ENCODE results near the gene PRR11. TPM values are rescaled to one million over a fixed set of nuclear protein-coding genes. Genes with fewer than 3 reads are reported as not detected.
A peak's percentile ranks its signal among the peaks of the same experiment; 100 is the strongest.

Gene PRR11
- polyA plus RNA-seq, 3 donors = 1.1 to 3.9 (median 1.7) TPM

- 100% methylated on average over 4 of the region's 9 CpGs for WGBS (ENCODE audit: insufficient coverage)
- H3K27me3 ChIP-seq (ENCODE audit: control insufficient read depth in 2 of 2, insufficient read depth in 2 of 2, low read length in 2 of 2) = no peaks in the 10 kb centered on the region
Observed at GRCh38 chr17:59121901-59122480, 33.6 kb upstream of the PRR11 start.

DNA sequence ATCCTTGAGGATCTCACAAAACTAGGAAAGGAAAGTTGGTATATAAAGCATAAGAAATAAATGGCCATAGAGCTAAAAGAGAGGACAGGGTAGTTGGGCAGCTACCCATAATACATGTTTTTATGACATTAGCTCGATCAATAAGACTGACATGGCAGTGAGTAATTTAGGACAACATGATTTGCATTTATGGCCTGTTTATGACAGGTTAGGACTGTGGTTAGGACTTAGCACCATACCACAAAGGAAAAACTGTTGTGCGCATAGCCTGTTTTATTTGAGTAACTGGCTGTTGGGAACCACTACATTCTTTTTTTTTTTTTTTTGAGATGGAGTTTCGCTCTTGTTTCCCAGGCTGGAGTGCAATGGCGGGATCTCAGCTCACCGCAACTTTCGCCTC lies 30.9 kb upstream of the PRR11 start:
- TF ChIP-seq, protein P1, sequence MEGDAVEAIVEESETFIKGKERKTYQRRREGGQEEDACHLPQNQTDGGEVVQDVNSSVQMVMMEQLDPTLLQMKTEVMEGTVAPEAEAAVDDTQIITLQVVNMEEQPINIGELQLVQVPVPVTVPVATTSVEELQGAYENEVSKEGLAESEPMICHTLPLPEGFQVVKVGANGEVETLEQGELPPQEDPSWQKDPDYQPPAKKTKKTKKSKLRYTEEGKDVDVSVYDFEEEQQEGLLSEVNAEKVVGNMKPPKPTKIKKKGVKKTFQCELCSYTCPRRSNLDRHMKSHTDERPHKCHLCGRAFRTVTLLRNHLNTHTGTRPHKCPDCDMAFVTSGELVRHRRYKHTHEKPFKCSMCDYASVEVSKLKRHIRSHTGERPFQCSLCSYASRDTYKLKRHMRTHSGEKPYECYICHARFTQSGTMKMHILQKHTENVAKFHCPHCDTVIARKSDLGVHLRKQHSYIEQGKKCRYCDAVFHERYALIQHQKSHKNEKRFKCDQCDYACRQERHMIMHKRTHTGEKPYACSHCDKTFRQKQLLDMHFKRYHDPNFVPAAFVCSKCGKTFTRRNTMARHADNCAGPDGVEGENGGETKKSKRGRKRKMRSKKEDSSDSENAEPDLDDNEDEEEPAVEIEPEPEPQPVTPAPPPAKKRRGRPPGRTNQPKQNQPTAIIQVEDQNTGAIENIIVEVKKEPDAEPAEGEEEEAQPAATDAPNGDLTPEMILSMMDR (IDR thresholded peaks at IDR 0.05) = no peak
- H3K36me3 ChIP-seq (replicated peaks in 1 of 2; ENCODE audit: control insufficient read depth in 1 of 2, insufficient read depth in 2 of 2, low read length in 2 of 2) = peaks cover 5 to 56% of the 10 kb centered on the region in 2 donors
- H3K27me3 ChIP-seq (ENCODE audit: control insufficient read depth in 2 of 2, insufficient read depth in 2 of 2, low read length in 2 of 2) = no peaks in the 10 kb centered on the region
- intact Hi-C loops (cut with micrococcal nuclease) = no loop called here
- Mint-ChIP-seq H3K9me3 (peaks cover 0 to 3% (median 0%) of the 10 kb centered on the region in 7 donors), H3K27ac (peak overlapping the region in 1 of 7 donors; percentile 15), H3K36me3 (peaks cover 19 to 45% of the 10 kb centered on the region in 2 donors), H3K27me3 (ENCODE audit: low read depth in 3 of 3) (peaks cover 0 to 2% (median 0%) of the 10 kb centered on the region in 3 donors), H3K4me1 (no peaks in the 10 kb centered on the region), H3K4me3 (no peak overlapping the region)
- H3K9me3 ChIP-seq (replicated peaks in 1 of 2; ENCODE audit: control insufficient read depth in 1 of 2, insufficient read depth in 1 of 2, low read length in 2 of 2) = no peaks in the 10 kb centered on the region
- no peak overlapping the region for H2AFZ ChIP-seq (ENCODE audit: insufficient read depth, low read depth, low read length, poor library complexity, severe bottlenecking)
- H4K20me1 ChIP-seq (ENCODE audit: insufficient read depth, low read length) = no peaks in the 10 kb centered on the region
- H3K79me2 ChIP-seq (ENCODE audit: insufficient read depth, low read length) = peaks cover 14% of the 10 kb centered on the region
- H3K4me1 ChIP-seq (ENCODE audit: control insufficient read depth in 1 of 2, insufficient read depth in 2 of 2, low read length in 2 of 2) = no peaks in the 10 kb centered on the region
- WGBS (ENCODE audit: insufficient coverage) = no CpG with 5 or more reads among the region's 6 CpGs
- H3K4me2 ChIP-seq (replicated peaks; ENCODE audit: extremely low read depth, low read length, poor library complexity, severe bottlenecking) = no peak overlapping the region
- no peak for DNase-seq
- H3K9ac ChIP-seq (ENCODE audit: insufficient read depth, low read length, poor library complexity, severe bottlenecking) = no peak overlapping the region
- H3K4me3 ChIP-seq (replicated peaks in 1 of 3; ENCODE audit: low read depth in 2 of 3, low read length in 3 of 3) = no peak overlapping the region
- no peak overlapping the region for H3K27ac ChIP-seq (ENCODE audit: low read depth in 1 of 2, low read length in 2 of 2)

More at GRCh38 chr17:59121901-59122480, 33.6 kb upstream of the PRR11 start:
- no peak for DNase-seq
- TF ChIP-seq, protein P1 (IDR thresholded peaks at IDR 0.05) = no peak
- peaks cover 0 to 3% (median 0%) of the 10 kb centered on the region in 7 donors for H3K9me3 Mint-ChIP-seq
- peak overlapping the region in 1 of 7 donors; percentile 63 for H3K27ac Mint-ChIP-seq
- no peak overlapping the region for H3K4me3 Mint-ChIP-seq
- no peak overlapping the region for H3K4me3 ChIP-seq (replicated peaks in 1 of 3; ENCODE audit: low read depth in 2 of 3, low read length in 3 of 3)
- no peaks in the 10 kb centered on the region for H4K20me1 ChIP-seq (ENCODE audit: insufficient read depth, low read length)
- H3K27me3 Mint-ChIP-seq (ENCODE audit: low read depth in 3 of 3) = peaks cover 0 to 2% (median 0%) of the 10 kb centered on the region in 3 donors
- no peaks in the 10 kb centered on the region for H3K4me1 Mint-ChIP-seq
- H3K4me2 ChIP-seq (replicated peaks; ENCODE audit: extremely low read depth, low read length, poor library complexity, severe bottlenecking) = no peak overlapping the region
- no peak overlapping the region for H3K27ac ChIP-seq (ENCODE audit: low read depth in 1 of 2, low read length in 2 of 2)
- intact Hi-C loops (cut with micrococcal nuclease) = no loop called here
- no peak overlapping the region for H2AFZ ChIP-seq (ENCODE audit: insufficient read depth, low read depth, low read length, poor library complexity, severe bottlenecking)
- H3K36me3 ChIP-seq (replicated peaks in 1 of 2; ENCODE audit: control insufficient read depth in 1 of 2, insufficient read depth in 2 of 2, low read length in 2 of 2) = peaks cover 13 to 56% of the 10 kb centered on the region in 2 donors
- H3K9me3 ChIP-seq (replicated peaks in 1 of 2; ENCODE audit: control insufficient read depth in 1 of 2, insufficient read depth in 1 of 2, low read length in 2 of 2) = no peaks in the 10 kb centered on the region
- H3K36me3 Mint-ChIP-seq = peaks cover 19 to 43% of the 10 kb centered on the region in 2 donors
- H3K79me2 ChIP-seq (ENCODE audit: insufficient read depth, low read length) = peaks cover 4% of the 10 kb centered on the region
- H3K9ac ChIP-seq (ENCODE audit: insufficient read depth, low read length, poor library complexity, severe bottlenecking) = no peak overlapping the region
- no peaks in the 10 kb centered on the region for H3K4me1 ChIP-seq (ENCODE audit: control insufficient read depth in 1 of 2, insufficient read depth in 2 of 2, low read length in 2 of 2)
